A673 (cell line): ENCODE data around the gene ATP9A.
"Not testable (repeated sequence)": the region's sequence is repeated elsewhere in the genome, so short reads cannot be mapped to it uniquely, and the experiment has no call there.

Source experiments
- EZH2 ChIP-seq: fragments of 200-600 bp; sonication (generic); IDR thresholded peaks from 2 replicates; pipeline ENCODE4 v1.6.1; 2017; ENCODE audit warnings: borderline replicate concordance, low read depth, mild to moderate bottlenecking, mixed read lengths, antibody characterized with exemption, low read length; ENCODE audit not compliant: poor library complexity, severe bottlenecking
- TF ChIP-seq, protein P1 (sequence below): fragments of 300-800, 200-600 bp; sonication (generic); conservative IDR thresholded peaks from 2 replicates; pipeline ENCODE4 v1.5.1; 2017; ENCODE audit warnings: low read depth, mild to moderate bottlenecking, antibody characterized with exemption, low read length, moderate library complexity, mixed read lengths

DNA sequence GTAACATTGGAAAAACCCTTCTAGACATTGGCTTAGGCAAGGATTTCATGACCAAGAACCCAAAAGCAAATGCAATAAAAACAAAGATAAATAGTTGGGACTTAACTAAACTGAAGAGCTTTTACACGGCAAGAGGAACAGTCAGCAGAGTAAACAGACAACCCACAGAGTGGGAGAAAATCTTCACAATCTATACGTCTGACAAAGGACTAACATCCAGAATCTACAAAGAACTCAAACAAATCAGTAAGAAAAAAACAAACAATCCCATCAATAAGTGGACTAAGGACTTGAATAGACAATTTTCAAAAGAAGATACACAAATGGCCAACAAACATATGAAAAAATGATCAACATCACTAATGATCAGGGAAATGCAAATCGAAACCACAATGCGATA is 45.9 kb downstream of the ATP9A start:
- TF ChIP-seq, protein P1, sequence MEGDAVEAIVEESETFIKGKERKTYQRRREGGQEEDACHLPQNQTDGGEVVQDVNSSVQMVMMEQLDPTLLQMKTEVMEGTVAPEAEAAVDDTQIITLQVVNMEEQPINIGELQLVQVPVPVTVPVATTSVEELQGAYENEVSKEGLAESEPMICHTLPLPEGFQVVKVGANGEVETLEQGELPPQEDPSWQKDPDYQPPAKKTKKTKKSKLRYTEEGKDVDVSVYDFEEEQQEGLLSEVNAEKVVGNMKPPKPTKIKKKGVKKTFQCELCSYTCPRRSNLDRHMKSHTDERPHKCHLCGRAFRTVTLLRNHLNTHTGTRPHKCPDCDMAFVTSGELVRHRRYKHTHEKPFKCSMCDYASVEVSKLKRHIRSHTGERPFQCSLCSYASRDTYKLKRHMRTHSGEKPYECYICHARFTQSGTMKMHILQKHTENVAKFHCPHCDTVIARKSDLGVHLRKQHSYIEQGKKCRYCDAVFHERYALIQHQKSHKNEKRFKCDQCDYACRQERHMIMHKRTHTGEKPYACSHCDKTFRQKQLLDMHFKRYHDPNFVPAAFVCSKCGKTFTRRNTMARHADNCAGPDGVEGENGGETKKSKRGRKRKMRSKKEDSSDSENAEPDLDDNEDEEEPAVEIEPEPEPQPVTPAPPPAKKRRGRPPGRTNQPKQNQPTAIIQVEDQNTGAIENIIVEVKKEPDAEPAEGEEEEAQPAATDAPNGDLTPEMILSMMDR: not testable (repeated sequence)
- not testable (repeated sequence) for TF ChIP-seq EZH2
